ENCODE measurements around the gene NRXN3. TPM values are rescaled to one million over a fixed set of nuclear protein-coding genes. Genes with fewer than 3 reads are reported as not detected.
A peak's percentile ranks its signal among the peaks of the same experiment; 100 is the strongest.

NRXN3 gene
- total RNA-seq, 1 experiment from 2014 or later: 0.59 TPM

DNA sequence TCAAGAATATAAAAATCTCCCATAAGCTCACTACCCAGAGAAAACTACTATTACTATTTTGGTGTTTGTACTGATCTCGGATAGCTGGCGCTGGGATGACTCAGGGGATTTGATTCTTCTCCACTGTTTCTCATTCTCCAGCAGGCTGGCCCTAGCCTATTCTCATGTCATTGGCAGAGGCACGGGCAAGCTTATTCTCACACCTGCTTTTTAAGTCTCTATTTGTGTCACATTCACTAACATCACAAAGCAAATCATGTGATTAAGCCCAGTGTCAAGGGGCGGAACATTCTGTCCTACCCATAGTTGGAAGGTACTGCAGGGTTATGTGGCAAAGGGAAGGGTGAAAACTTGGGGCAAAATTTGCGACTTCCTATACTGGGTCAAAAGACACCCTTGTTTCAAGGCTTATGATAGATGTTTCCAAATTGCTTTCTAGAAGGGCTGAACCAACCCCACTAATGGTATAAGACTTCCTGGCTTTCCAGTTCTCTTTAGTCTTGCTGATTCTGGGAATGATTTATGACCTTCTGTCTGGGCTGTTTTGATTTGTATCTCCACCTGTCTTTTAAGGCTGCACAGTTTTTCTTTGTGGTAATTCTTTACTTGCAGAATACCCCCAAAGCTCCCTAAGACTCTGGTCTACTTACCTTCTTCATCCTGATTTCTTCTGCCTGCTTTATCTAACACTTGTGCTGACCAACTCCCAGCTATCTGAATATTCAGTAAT lies 406.4 kb downstream of the NRXN3 start:
- no peak for DNase-seq (ENCODE audit: low spot score)

DNA sequence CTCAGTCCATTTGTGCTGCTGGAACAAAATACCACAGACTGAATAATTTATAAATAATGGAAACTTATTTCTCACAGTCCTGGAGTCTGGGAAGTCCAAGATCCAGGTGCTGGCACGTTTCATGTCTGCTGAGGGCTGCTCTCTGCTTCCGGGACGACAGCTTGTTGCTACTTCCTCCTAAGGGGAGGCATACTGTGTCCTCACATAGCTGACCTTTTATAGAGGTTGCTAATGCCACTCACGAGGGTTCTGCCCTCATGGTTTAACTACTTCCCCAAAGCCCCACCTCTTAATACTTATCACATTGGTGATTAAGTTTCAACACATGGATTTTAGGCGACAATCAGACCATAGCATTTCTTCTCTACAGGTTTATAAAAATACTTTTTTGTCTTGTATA lies 411.1 kb downstream of the NRXN3 start:
- no peak for DNase-seq (ENCODE audit: low spot score)

- DNase-seq (ENCODE audit: low spot score): no peak
These were observed 416.5 kb downstream of the NRXN3 start for GRCh38 chr14:78586681-78587080.

DNA sequence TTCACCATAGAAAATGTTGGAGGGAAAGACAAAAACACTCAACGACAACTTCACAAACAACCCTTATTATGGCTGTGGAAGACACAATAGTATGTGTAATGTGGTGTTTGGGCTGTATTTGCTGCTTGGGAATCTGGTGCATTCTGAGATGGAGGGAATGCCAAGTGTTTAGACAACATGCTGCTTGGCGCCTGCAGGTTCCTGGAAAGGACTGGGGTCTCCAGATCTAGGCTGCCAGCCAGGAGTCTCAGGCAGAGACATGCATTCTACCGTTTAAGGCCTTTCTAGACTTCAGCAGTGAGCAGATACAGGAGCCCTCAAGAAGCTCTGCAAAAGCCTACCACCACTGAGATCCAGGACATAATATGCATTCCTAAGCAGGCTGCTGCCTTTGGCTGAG lies 418.7 kb downstream of the NRXN3 start:
- no peak for DNase-seq (ENCODE audit: low spot score)

GRCh38 chr14:78592616-78593219 lies 422.5 kb downstream of the NRXN3 start:
- no peak for DNase-seq (ENCODE audit: low spot score)

DNA sequence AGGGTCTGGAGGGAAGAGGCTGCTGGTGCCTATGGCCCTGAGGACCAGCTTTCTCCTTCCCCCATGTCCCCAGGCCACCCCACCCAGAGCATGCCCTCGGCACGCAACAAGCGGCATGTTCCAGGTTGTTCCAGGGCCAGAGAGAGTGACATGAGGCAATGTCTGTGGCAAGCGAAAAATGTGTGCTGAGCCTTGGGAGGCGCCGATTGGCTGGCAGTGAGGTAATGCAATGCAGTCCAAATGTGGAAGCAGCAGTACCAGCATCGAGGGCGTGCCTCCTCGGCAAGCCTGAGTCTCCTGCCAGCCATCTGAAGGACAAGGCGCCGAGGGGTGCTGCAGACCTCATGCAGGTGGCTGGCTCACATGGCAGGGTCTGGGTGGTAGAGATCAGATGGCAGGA lies 423.8 kb downstream of the NRXN3 start:
- no peak for DNase-seq (ENCODE audit: low spot score)

DNA sequence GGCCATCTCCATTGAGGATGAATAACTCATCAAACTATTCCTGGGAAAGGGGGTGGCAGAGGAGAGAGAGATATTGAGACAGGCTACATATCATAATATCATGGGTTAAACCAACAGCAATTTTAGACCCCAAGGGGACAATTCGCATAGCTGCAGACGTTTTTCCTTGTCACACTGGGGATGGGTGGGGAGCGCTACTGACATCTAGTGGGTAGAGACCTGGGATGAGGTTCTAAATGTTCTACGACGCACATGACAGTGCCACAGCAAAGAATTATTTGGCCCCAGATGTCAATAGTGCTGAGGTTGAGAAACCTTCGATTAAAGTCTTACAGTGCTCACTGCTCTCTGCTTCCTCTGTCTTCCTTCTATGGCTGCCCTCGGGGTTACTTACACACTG lies 425.6 kb downstream of the NRXN3 start:
- no peak for DNase-seq (ENCODE audit: low spot score)

DNA sequence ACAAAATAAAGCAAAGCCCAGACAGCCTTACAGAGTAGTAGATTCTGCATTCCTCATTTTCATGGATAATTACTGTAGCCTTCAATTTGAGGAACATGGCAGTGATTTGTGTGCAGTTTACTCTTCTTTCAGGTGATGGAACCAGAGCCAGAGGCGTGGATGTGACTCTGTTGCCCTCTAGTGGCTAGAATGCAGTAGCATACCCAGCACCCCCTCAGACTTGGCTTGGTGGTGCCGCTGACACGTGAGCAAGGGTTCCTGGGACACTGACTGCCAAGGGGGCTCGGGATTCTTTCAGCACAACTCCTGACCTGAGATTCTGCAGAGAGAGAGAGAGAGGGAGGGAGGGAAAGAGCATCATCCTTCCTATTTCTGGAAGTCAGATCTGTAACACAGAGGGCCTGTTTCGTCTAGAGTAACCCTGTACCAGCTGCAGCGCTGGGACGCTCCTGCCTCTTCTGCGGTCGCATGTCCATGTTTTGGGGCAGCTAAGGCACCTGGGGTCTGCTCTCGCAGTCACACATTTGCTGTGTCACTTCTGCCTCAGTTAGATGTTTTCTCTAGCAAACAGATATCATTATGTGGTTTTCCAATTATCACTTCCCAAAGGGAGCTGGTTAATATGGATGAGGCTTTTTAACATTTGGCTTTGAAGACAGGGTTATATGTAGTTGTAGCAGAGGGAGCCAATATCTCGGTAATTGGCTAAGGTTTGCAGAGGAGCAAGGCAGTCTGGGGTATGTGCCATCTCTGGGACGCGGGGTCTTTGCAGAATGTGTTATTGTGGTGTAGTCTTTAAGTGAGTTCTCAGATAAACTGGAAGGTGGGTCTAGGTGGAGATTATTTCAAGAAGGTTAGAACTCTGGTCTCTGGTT lies 428.1 kb downstream of the NRXN3 start:
- peak; percentile 29 for DNase-seq (ENCODE audit: low spot score)

DNA sequence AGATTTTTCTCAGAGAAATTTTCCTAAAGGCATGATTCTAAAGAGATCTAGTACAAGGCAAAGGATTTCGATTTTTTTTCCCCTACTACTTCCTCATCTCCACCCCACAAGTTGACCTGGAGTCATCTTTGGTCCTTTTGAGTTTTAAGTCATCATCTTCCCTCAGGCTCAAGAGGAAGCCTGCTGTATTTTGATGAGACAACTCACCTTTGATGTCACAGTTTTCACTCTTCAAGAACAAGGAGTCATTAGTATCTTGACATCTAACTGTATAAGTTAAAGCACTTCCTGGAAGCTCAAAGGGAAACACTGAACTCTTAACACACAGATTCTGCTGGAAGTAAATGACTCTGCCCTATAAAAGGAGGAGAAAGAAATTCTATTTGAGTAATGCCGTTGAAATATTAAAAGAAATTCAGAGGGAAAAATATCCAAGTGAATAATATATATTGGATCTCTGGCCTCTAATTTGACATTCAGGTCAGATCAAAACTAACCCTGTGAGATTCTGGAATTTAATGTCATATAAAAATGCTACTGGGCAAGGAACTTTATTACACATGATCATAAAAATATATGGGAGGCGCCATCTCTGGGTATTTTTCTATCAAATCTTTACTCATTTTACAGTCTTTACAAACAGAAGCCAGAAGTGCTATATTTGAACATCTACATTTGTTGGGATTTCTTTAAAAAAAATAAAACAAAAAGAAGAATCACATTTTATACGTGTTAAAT lies 435.0 kb downstream of the NRXN3 start:
- DNase-seq (ENCODE audit: low spot score): no peak

DNA sequence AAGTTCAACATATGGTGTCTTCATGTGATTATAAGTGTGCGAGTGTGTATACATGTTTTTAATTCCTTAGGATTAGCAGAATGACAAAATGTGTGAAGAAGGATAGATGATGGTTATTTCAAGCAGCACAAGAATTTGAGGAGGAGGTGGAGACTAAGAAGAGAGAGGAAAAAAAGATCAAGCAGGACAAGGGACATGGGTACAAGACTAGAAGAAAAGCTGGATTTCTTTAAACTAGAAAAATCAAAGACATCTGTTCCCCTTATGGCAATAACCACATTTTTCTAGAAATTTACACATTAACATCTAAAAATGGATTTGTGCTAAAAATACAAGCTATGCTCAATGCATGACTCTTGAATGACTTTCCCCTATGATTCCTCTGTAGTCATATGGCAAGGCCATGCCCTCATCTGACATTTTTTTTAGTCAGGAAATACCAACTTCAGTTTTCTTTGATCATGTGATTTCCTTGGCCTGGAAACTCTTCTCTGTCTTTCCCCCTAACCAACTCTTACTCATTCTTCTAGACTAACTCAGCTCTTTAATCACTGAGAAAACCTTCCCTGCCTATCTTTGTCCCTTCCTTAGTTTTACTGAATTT lies 435.8 kb downstream of the NRXN3 start:
- DNase-seq (ENCODE audit: low spot score): peak; percentile 46

GRCh38 chr14:78608998-78609787 lies 439.0 kb downstream of the NRXN3 start:
- DNase-seq (ENCODE audit: low spot score): no peak

DNA sequence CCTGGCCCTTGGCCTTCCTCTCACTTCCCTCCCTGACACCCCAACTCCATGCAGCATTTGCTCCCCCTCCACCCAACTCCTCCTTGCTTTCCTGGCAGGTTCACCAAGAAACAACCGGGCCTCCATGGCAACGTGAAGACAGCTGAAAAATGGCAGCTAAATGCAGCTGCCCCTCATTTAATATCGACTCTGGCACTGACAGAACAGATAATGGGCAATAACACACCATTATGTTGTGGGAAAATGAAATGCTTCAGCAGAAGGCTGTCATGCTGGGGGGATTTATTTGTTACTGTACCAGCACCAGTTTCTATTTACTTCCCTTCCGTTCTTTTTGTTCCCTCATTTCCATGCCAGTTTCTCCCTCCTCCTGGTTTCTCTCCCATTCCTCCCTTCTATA lies 440.8 kb downstream of the NRXN3 start:
- no peak for DNase-seq (ENCODE audit: low spot score)

DNA sequence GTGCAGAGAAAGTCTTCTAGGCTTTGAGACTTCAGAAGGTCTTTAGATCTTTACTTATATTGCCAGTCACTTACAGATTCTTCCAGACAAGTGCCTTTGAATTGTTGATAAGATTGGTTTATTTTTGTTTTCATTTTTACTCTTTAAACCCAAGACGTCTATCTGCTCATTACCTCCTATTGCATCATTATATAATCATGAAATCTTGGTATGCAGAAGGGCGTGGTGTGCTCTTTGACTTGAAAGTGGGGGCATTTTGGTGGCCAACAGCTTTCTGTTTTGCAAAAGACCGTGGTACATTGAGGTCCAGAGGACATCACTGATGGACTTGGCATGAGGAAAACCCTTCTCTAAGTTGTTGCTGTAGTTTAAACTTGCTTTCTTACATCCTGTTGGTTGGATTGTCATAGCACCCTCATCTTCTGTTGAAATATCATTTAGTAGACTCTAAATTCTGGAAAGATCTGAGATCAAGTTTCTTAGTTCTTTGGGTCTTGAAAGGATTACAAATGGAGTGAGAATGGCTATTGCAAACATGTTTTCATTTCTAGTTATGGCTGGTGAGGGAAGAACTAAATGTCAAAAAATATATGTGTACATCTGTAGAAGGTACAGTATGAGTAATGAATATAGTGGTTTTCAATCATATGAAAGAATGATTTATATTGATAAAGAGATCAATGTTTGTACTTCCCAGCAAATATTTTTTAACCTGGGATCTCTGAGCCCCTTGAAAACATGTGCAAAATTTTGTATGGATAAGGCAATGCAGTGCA lies 441.8 kb downstream of the NRXN3 start:
- no peak for DNase-seq (ENCODE audit: low spot score)

DNA sequence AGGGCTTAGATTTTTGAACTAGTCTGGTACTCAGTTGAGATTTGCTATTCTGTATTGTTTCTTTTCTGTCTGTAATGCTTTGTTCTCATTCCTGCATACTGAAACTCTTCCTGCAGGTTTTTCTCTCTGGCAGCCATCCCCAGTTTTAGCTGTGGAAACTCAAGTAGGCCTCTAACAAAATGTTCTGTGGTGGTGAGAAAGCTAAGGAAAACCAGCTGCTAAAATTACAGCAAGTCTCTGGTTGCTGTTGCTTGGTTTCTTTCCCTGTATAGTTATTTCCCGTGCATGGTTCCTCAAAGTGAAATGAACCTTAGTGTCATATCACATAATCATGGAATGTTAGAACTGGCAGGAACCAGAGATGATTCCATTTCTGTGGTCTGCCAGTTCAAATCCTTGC lies 442.5 kb downstream of the NRXN3 start:
- no peak for DNase-seq (ENCODE audit: low spot score)

- no peak for DNase-seq (ENCODE audit: low spot score)
These were observed 444.4 kb downstream of the NRXN3 start for GRCh38 chr14:78614593-78614992.

DNA sequence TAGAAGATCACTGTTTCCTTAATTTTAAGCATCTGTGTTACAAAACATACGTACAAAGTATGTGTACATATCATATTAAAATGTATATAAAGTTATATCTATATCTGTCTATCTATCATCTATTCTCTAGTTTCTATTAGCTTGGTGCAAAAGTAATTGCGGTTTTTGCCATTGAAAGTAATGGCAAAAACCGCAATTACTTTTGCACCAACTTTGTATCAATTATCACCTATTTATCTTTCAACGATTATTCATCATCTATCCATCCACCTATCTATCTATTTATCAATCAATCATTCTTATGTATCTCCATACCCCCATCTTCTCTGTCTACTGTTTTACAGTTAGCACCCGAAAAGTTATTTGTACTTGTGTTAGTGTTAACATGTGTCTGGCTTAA lies 447.6 kb downstream of the NRXN3 start:
- no peak for DNase-seq (ENCODE audit: low spot score)

- DNase-seq (ENCODE audit: low spot score): no peak
These were observed 448.2 kb downstream of the NRXN3 start for GRCh38 chr14:78618368-78618767.

- no peak for DNase-seq (ENCODE audit: low spot score)
These were observed 456.9 kb downstream of the NRXN3 start for GRCh38 chr14:78627114-78627513.

DNA sequence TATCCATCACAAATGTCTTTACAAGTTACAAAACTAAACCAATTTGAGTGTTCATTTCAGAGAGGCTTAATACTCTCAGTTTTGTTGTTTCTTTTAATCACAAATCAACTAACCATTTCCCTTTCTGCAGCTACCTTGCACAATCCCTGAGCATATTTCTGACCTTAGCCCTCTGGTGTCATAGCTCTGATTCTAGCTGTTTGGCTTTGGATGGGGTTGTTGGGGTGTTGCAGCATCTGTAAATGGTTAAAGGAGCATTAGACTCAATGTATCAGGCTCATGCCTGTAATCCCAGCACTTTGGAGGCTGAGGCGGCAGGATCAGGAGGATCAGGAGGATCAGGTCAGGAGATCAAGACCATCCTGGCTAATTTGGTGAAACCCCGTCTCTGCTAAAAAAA lies 461.4 kb downstream of the NRXN3 start:
- no peak for DNase-seq (ENCODE audit: low spot score)

DNA sequence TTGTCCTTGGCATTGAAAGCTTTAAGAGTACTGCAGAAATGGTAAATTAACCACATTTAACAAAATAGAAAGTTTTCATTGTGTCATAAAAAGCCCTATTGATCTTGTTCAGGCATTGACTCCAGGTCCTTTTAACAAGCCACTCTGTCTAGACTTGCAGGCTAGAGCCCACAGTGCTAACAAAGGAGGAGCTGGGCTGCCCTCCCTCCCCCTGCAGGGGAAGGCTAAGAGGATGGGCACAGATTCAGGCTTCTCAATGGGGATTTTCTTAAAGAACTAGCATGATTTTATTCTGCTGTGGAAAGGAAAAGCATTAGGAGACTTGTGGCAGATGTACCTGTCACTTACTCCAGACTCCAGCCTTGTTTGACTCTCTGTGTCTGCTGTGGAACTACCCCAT lies 463.6 kb downstream of the NRXN3 start:
- DNase-seq (ENCODE audit: low spot score): no peak

Data from A172 (cell line).